Myocyte (in vitro differentiated cells): ENCODE measurements around the gene PHF12. TPM values are rescaled to one million over a fixed set of nuclear protein-coding genes. Genes with fewer than 3 reads are reported as not detected.
"Not testable (repeated sequence)": the region's sequence is repeated elsewhere in the genome, so short reads cannot be mapped to it uniquely, and the experiment has no call there.

Experiments used
- DNase-seq: peaks from one replicate; pipeline ENCODE4 v3.0.0-alpha.2; 2012; ENCODE audit warnings: low read depth
- total RNA-seq: library from RNA; depleted of rRNA; stranded (reverse); fragments of >200 nt; gene quantifications from 2 replicates; pipeline ENCODE4 v1.2.3, GENCODE V29; 2014

PHF12 gene
- total RNA-seq, 1 donor from 2014 or later: 18.5 TPM

DNA sequence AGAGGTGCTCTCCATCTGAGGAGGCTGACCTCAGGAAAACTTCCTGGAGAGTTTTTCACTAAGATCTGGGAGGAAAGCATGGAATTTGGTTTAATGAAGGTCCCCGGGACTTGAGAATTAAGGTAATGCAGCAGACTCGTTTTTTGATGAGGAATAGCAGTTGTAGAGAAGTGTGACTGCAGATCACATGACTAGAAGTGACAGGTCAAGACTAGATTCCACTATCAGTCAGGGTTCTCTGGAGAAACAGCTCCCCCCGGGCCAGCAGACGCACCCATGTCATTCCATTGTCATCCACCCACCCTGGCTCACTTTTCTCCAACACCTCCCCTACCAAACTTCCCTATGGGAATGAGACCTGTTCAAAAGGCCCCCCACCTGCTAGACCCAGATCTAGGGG lies 46.5 kb downstream of the PHF12 start:
- no peak for DNase-seq

DNA sequence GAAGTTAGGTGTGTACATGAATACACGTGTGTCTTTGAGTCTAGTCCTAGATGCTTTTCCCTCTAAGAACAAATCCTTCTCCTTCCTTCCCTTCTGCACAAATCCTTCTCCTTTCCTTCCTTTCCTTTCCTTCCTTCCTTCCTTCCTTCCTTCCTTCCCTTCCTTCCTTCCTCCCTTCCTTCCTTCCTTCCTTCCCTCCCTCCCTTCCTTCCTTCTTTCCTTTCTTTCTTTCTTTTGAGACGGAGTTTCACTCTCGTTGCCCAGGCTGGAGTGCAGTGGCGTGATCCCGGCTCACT lies 47.8 kb downstream of the PHF12 start:
- DNase-seq: not testable (repeated sequence)

DNA sequence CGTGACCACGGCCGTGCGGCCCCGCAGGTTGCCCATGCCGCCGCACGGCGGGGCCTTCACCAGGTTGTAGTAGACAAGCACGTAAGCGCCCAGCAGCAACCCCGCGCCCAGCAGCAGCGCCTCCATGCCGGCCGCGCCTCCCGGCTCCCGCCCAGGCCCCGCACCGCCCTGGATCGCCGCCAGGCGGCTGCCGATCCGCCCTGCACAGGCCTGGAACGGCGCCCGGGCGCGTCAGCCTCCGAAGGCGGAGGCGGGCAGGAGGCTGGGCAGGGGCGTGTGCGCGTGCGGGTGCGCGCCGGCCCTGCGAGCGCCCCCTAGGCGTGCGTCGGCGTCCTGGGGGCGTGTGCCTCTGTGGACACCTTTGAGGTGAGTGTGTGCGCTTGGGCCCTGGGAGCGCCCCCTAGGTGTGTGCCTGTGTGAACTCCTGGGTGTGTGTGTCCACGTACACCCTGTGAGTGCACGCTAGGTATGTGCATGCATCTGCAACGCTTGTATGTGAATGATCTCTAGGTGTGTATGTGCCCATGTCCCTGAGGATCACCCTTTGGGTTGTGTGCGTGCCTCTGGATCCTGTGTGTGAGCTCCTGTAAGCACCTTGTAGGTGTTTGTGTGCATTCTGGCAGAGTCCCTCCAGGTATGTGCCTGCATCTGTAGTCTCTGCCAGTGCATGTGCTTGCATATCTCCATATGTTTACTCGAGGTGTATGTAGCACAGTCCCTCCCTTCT lies 48.3 kb downstream of the PHF12 start, which contains the start of gene DHRS13:
DHRS13 (minus strand) TSS at position 261 of the 727 bp plus-strand sequence; CDS start at position 126, 135 bp downstream.
- peak; percentile 84 for DNase-seq

DNA sequence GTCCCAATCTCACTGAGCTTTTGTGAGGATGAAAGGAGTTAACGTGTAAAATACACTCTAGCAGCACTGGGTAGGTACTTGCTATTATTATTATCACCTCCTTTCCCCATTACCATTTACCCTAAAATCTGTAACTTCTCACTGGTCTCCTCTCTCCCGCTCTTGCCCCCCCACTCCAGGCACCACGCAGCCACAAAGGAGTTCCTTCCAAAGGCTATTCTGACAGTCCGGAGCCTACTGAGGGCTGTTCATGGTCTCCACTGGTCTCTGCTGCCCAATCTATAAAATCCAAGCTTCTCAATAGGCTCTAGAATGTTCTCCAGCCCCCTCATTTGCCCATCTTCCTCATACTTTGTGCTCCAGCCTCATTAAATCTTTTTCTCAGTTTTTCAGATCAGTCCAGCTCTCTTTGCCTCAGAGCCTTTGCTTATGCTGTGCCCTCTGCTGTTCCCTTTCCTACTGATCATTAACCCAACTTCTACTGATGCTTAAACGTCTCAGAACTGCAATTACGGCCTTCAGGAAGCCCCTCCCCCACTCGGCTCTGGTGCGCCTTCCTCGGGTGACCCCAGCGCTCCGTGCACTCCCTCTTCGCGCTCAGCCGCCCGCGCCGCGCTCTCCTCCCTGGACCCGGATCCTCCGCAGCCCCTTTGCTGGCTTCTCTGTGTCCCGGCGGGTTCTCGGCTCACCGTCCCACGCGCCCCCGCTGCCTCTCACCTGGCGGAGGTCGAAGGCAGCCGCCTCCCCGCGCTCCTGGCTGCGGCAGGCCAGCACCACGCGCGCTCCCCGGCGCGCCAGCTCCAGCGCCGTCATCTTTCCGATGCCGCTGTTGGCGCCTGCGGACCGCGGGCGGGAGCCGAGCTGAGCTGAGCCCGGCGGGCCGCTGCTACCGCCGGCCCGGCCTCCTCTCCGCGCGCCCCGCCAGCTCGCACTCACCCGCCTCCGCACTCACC lies 49.2 kb downstream of the PHF12 start:
- peak; percentile 31 for DNase-seq

DNA sequence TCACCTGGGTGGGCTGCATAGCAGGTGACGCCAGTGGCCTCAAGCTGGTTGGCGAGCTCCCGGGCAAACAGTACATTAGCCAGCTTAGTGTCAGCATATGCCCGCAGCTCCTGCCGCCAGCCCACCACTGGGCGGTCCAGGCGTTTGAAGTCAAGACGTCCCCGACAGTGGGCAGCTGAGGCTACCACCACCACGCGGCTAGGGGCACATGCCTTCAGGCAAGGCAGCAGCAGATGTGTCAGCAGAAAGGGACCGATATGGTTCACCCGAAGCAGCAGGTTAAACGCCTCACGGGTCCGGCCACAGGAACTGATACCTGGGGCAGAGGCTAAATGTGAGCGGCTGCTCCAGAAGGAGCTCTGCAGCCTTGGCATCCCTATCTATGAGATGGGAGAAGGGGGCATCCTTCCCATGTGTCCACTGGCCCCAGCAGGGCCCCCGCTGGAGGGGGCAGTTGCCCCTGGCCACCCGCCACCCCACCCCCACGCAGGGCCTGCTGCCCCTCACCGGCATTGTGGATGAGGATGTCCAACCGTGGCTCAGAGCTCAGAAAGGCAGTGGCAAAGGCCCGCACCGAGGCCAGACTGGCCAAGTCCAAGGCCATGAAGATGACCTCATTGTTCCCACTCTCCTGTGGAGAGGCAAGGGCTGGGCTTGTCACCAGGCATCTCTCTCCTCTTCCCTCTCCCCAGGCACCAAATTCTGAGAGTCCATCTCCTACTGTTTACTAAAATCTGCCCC lies 50.2 kb downstream of the PHF12 start:
- no peak for DNase-seq

DNA sequence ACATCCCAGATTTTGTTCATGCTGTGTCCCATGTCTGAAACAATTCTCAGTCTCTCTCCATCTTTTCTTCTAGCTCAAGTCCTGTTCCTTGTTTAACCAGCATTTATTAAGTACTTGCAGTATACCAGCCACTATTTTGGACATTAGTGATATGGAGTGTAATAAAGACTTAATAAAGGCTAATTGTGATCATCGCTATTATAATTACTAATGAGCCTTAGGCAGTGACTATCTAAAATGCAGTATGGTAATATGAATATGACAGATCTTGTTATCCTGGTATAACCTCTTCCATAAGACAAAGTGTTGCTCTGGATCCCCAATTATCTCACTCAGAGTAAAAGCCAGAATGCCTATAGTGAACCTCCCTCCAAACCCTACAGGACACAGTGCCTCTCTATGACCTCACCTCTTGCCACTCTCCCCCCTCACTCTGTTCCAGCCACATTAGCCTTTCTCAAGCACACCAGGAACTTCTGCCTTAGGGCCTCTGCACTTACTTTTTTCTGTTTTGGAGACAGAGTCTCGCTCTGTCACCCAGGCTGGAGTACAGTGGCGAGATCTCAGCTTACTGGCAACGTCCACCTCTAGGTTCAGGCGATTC lies 52.0 kb downstream of the PHF12 start:
- no peak for DNase-seq

DNA sequence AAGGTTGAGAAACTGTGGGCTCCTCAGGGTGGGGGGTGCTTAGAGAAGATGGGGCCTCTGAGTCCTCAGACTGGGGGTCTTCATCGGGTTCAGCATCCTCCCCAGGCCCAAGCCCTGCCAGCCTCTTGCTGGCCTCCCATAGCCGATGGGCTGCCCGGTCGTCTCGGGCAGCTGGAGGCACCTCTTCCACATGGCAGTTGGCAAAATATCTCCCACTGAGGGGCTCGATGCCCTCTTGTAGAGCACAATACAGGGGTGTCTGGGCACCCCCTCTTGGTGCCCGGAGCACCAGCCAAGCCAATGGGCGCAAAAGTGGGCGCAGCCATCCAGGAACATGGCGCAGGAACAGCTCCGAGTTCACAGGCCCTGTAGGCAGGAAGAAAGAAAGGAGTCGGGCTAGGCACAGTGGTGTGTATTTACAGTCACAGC lies 52.8 kb downstream of the PHF12 start:
- DNase-seq: no peak

DNA sequence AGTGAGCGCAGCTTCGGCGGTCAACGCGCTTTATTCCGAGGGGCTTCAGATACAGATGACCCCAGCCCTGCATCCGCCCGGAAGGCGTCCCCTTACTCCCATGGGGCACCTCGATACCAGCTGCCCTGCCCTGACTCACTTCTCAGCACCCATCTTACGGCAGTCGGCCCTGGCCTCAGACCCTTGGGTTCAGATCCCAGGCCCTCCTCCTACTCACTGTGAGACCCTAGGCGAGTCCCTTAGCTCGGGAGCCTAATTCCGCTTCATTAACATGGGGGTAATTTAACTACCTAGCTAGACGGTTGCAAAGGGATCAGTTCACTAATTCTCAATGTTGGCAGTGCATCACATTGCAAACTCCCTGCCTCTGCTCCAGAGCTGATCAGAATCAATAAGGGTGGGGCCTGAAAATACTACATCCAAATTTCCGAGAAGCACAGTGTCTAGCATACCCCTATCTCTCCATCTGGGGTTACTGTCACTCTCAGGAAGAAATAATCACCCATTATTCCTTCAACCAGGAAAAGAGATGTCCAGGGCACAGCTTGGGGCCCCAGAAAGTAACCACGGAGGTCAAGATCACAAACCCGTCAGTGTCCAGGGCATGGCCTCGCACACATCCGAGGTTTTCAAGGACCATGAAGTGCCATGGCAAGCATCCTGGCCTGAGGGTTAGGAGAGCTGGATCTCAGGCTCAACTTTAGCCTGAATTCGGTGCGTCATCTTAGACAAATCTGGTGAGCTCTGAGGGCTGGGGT lies 53.4 kb downstream of the PHF12 start:
- peak; percentile 49 for DNase-seq

DNA sequence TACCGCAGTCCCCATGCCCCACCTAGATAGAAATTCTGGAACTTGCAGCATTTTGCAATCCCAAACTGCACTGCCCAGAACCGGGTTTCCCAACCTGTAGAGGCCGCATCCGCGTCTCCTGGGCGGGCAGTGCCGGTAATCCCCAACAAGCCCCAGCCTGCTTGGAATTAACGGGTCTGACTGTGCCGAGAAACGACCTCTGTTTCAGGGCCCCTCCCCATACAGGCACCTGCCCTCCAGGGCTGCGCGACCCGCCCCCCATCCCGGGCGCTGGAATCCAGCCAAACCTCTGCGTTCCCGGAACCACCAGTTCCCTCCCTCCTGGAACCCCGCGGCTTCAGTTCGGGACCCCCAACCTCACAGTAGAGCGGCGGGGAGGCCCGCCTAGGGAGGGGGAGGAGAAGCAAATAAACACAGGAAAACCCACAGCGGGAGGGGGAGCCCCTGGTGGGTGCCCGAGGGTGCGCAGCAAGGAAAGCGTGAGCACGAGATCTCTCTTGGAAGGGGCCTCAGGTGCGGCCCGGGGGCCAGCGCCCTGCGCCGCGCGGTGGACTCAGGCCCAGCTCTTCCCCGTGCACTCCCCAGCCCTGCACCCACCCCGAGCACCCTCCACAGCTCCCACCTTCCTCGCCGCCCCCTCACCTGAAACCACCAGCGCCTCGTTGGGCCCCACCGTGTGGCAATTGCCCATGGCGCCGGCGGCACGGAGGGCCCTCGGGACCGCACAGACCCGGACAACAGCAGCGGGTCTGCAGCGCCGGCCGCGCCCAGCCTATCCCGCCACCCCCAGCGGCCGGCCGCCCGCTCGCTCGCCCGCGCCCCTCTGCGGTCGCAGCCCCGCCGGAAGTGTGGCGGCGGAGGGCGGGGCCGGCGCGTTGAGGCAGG lies 54.2 kb downstream of the PHF12 start, which contains the start of gene FLOT2:
FLOT2 (minus strand) TSS at position 850 of the 885 bp plus-strand sequence; CDS start at position 691, 159 bp downstream.
- peak; percentile 23 for DNase-seq

DNA sequence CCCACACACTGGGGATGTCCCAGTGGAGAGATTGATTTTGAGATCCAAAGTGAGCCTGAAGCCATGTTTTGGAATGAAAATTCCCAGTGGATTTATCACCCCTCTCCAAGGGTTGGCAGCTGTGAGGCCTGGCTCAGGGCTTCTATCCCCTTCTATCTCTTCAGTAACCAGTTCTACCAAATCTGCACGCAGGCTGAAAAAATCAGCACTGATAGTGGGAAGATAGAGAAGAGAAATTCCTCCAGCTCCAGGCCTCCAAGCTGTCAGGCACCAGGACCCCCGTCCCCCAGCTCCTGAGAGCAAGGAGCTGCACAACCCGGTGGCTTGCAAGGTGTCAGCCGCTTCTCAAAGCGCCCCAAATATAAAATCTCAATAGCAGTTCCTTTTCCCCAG lies 54.8 kb downstream of the PHF12 start:
- DNase-seq: peak; percentile 9

DNA sequence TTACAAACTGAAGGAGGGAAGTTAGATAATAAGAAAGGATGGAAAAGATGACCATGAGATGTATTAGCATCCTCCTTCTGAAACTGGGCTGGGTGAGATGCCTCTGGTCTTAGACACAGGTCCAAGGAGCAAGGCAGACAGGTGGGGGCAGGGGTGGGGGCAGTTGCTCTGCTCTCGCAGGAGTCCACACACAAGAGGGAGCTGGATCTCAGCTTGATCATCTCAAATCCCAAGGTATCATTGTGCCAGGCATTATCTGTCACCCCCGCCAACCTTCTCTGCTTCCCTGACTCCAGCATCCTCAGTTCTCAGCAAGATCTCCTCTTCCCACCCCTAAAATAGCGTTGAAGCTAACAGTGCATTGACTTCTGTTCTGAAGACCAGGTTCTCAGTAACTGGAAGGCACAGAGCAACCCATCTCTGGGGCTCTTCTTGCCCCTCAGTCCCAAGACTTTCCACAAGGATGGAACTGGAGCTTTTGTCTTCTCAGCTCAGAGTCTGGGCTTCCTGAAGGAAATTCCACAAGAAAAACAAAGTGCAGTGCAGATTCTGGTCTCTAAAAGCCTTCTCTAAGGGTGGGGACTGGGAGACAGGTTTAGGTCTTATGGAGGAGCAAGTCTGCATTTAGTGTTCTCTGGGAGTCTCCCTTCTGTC lies 55.4 kb downstream of the PHF12 start:
- no peak for DNase-seq

DNA sequence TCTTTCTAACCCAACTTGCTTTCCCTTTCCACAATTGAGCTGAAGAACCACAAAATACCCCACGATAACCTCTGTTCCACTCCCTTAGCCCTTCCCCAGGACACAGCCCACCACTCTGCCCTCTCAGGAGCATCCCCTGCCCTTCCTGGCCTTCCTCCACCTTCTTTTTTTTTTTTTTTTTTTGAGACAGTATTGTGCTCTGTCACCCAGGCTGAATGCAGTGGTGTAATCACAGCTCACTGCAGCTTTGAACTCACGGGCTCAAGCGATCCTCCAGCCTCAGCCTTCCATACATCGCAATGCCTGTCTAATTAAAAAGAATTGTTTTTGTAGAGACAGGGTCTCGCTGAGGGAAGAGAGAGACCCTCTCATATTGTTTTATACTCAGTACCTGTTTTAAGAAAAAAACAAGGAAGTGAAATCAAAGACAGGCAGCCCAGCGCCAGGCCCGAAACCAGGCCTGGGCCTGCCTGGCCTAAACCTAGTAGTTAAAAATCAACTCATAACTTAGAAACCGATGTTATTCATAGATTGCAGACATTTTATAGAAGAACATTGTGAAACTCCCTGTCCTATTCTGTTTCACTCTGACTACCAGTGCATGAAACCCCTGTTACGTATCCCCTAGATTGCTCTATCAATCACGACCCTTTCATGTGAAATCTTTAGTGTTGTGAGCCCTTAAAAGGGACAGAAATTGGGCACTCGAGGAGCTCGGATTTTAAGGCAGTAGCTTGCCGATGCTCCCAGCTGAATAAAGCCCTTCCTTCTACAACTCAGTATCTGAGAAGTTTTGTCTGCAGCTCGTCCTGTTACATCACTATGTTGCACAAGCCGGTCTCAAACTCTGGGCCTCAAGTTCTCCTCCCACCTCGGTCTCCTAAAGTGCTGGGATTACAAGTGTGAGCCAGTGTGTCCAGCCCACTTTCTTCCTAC lies 57.8 kb downstream of the PHF12 start:
- not testable (repeated sequence) for DNase-seq

DNA sequence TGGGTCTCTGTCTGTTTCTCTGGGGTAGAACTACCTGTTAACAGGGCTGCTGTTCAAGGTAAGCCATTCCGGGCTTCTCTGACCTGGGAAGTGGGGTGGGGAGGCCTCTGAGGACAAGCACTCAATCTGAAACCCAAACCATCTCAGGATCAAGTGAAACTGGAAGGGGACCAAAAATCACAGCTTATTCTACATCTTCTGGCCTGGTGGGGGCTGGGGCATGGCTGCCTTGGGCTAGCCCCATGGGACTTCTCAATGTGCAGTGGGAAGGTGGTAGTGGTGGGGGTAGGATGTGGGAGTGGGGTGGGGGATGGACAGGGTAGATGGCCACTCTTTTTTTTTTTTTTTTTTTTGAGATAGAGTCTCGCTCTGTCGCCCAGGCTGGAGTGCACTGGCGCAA lies 59.3 kb downstream of the PHF12 start:
- DNase-seq: no peak

DNA sequence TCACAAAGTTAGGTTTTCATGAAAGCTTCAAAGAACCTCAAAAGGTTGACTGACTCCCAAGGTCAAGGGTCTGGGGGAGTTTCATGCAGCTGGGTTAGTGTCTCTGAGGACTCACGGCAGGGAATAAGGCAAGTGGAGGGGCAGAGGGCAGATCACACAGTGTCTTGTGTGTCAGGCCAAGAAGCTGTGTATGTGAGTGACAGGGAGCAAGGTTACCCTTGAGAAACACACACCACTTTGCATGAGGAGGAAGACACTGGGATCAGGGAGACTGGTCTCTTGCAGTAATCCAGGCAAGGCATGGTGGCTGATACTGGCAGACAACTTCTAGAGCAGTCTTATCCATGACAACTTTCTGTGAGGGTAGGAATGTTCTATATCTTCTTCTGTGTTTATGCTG lies 60.1 kb downstream of the PHF12 start:
- no peak for DNase-seq

DNA sequence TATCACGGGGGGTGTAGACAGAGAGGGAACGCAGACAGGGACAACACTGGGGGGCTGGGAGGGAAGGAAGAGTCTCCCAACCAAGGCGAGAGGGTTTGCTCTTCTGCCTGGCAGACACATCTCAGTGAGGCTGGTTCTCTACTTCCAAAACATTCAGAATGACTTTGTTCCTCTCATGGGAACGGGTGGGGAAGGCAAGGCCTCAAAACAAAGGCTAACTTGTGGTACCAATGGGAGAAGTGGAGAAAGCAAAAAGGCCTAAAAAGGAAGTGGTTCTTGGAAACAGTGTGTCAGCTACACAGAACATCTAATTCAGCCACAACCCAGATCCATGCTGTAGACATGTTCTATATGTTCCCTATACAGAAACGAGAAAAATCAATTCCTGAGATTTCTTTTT lies 61.3 kb downstream of the PHF12 start:
- no peak for DNase-seq

DNA sequence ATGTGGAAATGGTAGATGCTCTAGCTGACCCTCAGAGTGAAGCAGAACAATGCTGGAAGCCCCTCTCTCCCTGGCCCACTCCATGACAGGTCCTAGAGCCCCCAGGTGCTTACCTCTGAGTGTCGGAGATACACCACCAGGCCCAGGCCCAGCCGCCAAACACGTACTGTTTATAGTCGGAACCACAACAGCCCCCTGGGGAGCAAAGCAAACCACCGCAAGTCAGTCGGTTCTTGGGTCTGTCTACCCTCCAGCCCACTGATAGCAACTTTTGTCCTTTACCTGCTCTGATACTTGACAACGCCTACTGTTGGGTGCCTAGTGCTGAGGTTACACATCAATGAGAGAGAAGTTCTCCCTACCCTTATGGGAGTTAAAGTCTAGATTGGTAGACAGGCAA lies 62.5 kb downstream of the PHF12 start:
- DNase-seq: no peak

DNA sequence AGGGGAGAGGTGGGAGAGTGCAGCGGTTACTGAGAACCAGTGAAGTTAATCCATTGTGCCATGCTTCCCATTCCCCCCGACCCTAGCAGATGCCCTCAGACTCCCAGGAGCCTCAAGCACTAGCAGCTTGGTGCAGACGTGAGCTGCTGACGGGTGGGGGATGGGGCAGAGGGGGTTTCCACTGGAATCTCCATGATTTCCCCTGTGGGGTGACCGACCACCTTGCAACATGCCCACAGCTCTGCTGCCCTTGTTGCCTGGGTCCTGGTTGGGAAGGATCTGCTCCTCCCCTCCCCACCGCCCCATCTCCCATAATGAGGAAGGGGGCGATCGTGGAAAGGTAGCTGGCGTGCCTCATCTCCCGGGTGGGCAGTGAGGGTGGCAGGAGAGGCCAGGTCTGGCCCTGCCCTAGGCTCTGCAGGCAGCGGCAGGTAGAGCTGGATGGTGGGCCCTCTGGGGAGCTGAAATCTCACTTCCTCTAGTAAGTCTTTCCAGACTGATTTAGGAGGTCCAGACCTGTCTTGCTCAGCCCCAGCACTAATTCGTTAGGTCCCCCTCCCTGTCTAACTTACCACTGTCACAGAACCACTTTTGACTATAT lies 63.3 kb downstream of the PHF12 start:
- no peak for DNase-seq
